Neural cell (in vitro differentiated cells): ENCODE results near the gene S100A13. TPM values are rescaled to one million over a fixed set of nuclear protein-coding genes. Genes with fewer than 3 reads are reported as not detected.

ENCODE experiments used
- H2AFZ ChIP-seq: fragments of 200-600, 300-800 bp; sonication (generic), shearing (Covaris generic); 2 replicates; pipeline ENCODE4 v1.6.0; 2014; ENCODE audit warnings: low read depth, mild to moderate bottlenecking, antibody characterized with exemption, low read length, moderate library complexity
- H3F3A ChIP-seq: fragments of 200-600 bp; shearing (Covaris generic); 2 replicates; pipeline ENCODE4 v1.6.1; 2016; ENCODE audit warnings: mild to moderate bottlenecking, moderate library complexity, mixed read lengths, antibody characterized with exemption, low read length; ENCODE audit not compliant: insufficient read depth, poor library complexity, severe bottlenecking
- H3K27ac ChIP-seq: fragments of 200-600, 300-800 bp; sonication (generic), shearing (Covaris generic); 2 replicates; pipeline ENCODE4 v1.5.1; 2014; ENCODE audit warnings: mild to moderate bottlenecking, low read length, moderate library complexity
- H3K27me3 ChIP-seq: fragments of 300-800, 200-600 bp; sonication (generic), shearing (Covaris generic); 2 replicates; pipeline ENCODE4 v1.6.0; 2014; ENCODE audit warnings: mild to moderate bottlenecking, low read depth, low read length, moderate library complexity; ENCODE audit not compliant: insufficient read depth
- H3K36me3 ChIP-seq: fragments of 300-800, 200-600 bp; sonication (generic), shearing (Covaris generic); 2 replicates; pipeline ENCODE4 v1.5.1; 2014; ENCODE audit warnings: mild to moderate bottlenecking, antibody characterized with exemption, low read length, moderate library complexity; ENCODE audit not compliant: insufficient read depth
- H3K4me2 ChIP-seq: fragments of 300-800, 200-600 bp; sonication (generic), shearing (Covaris generic); 2 replicates; pipeline ENCODE4 v1.6.0; 2014; ENCODE audit warnings: mild to moderate bottlenecking, low read length
- H3K4me3 ChIP-seq: fragments of 300-800, 200-600 bp; sonication (generic), shearing (Covaris generic); 2 replicates; pipeline ENCODE4 v1.5.1; 2014; ENCODE audit warnings: mild to moderate bottlenecking, low read length, moderate library complexity
- H3K79me2 ChIP-seq: fragments of 200-600 bp; shearing (Covaris generic); replicated peaks from 2 replicates; pipeline ENCODE4 v1.6.0; 2014; ENCODE audit warnings: mild to moderate bottlenecking, low read length, moderate library complexity; ENCODE audit not compliant: insufficient read depth
- H3K9ac ChIP-seq: fragments of 300-800, 200-600 bp; sonication (generic), shearing (Covaris generic); 2 replicates; pipeline ENCODE4 v1.6.1; 2016; ENCODE audit warnings: mild to moderate bottlenecking, low read length, mixed read lengths
- H3K9me2 ChIP-seq: fragments of 200-600 bp; shearing (Covaris generic); 2 replicates; pipeline ENCODE4 v1.6.1; 2016; ENCODE audit warnings: mild to moderate bottlenecking, low read length, mixed read lengths; ENCODE audit not compliant: insufficient read depth
- H3K9me3 ChIP-seq: fragments of 200-600, 300-800 bp; sonication (generic), shearing (Covaris generic); 2 replicates; pipeline ENCODE4 v1.6.1; 2016; ENCODE audit warnings: mild to moderate bottlenecking, mixed run types, low read length, moderate library complexity, mixed read lengths
- H4K20me1 ChIP-seq: fragments of 200-600 bp; shearing (Covaris generic); 2 replicates; pipeline ENCODE4 v1.6.1; 2016; ENCODE audit warnings: mild to moderate bottlenecking, mixed run types; ENCODE audit not compliant: insufficient read depth
- CTCF ChIP-seq: fragments of 450-650 bp; IDR thresholded peaks from 2 replicates; pipeline ENCODE4 v1.5.1; 2014; ENCODE audit warnings: antibody characterized with exemption, mild to moderate bottlenecking, moderate library complexity; ENCODE audit not compliant: poor library complexity, severe bottlenecking
- EP300 ChIP-seq: fragments of 450-650 bp; conservative IDR thresholded peaks from 2 replicates; pipeline ENCODE4 v1.6.1; 2014; ENCODE audit warnings: antibody characterized with exemption, mild to moderate bottlenecking, moderate library complexity; ENCODE audit not compliant: poor library complexity, severe bottlenecking
- EZH2 ChIP-seq: fragments of 200-600, 300-800 bp; shearing (Covaris generic), sonication (generic); IDR thresholded peaks from 2 replicates; pipeline ENCODE4 v1.6.1; 2014; ENCODE audit warnings: antibody characterized with exemption, low read length, borderline replicate concordance, mild to moderate bottlenecking; ENCODE audit not compliant: insufficient read depth, poor library complexity, severe bottlenecking
- MXI1 ChIP-seq: fragments of 450-650 bp; conservative IDR thresholded peaks from 2 replicates; pipeline ENCODE4 v1.6.1; 2014; ENCODE audit warnings: antibody characterized with exemption, mild to moderate bottlenecking; ENCODE audit not compliant: poor library complexity, severe bottlenecking
- POLR2AphosphoS5 ChIP-seq: IDR thresholded peaks from 2 replicates; pipeline ENCODE4 v1.6.1; 2012
- RAD21 ChIP-seq: fragments of 450-650 bp; conservative IDR thresholded peaks from 2 replicates; pipeline ENCODE4 v1.6.1; 2014; ENCODE audit warnings: antibody characterized with exemption, mild to moderate bottlenecking, moderate library complexity
- REST ChIP-seq: IDR thresholded peaks from 2 replicates; pipeline ENCODE4 v1.6.1; 2012; ENCODE audit warnings: borderline replicate concordance
- SMC3 ChIP-seq: fragments of 450-650 bp; conservative IDR thresholded peaks from 2 replicates; pipeline ENCODE4 v1.6.1; 2014; ENCODE audit warnings: antibody characterized with exemption, mild to moderate bottlenecking, moderate library complexity; ENCODE audit not compliant: poor library complexity
- TAF1 ChIP-seq: IDR thresholded peaks from 2 replicates; pipeline ENCODE4 v1.6.1; 2012; ENCODE audit warnings: low read depth
- polyA plus RNA-seq: library from polyadenylated mRNA; depleted of rRNA; stranded (reverse); fragments of >200 nt; gene quantifications from 2 replicates; pipeline ENCODE4 v1.2.3, GENCODE V29; 2014

S100A13 gene
- polyA plus RNA-seq, 1 donor from 2014 or later: 2.1 TPM

- no peak overlapping the region for H3K4me2 ChIP-seq
- no peak overlapping the region for H3K9ac ChIP-seq
- H3K4me3 ChIP-seq: no peak overlapping the region
- H2AFZ ChIP-seq: no peak overlapping the region
- H3K27me3 ChIP-seq: no peaks in the 10 kb centered on the region
- H3K36me3 ChIP-seq: peaks cover 11% of the 10 kb centered on the region
- no peaks in the 10 kb centered on the region for H3K9me2 ChIP-seq
- H3K27ac ChIP-seq: no peak overlapping the region
- H4K20me1 ChIP-seq: no peaks in the 10 kb centered on the region
- H3K79me2 ChIP-seq: peaks cover 36% of the 10 kb centered on the region
- H3F3A ChIP-seq: no peaks in the 10 kb centered on the region
- no peaks in the 10 kb centered on the region for H3K9me3 ChIP-seq
- TF ChIP-seq RAD21 (no peak), TAF1 (no peak), CTCF (no peak)
Observed at GRCh38 chr1:153638261-153638660, 11.0 kb upstream of the S100A13 start.

GRCh38 chr1:153636312-153636711 is 9.0 kb upstream of the S100A13 start:
- no peaks in the 10 kb centered on the region for H3K9me3 ChIP-seq
- H3K4me3 ChIP-seq: peak overlapping the region; percentile 79
- H3K79me2 ChIP-seq: peaks cover 36% of the 10 kb centered on the region
- H3F3A ChIP-seq: no peaks in the 10 kb centered on the region
- H3K4me2 ChIP-seq: no peak overlapping the region
- H2AFZ ChIP-seq: no peak overlapping the region
- no peaks in the 10 kb centered on the region for H3K27me3 ChIP-seq
- no peaks in the 10 kb centered on the region for H4K20me1 ChIP-seq
- H3K36me3 ChIP-seq: peaks cover 11% of the 10 kb centered on the region
- no peak overlapping the region for H3K9ac ChIP-seq
- no peak overlapping the region for H3K27ac ChIP-seq
- TF ChIP-seq EP300: no peak
- no peak for TF ChIP-seq MXI1
- TF ChIP-seq POLR2AphosphoS5: no peak
- no peak for TF ChIP-seq TAF1
- no peak for TF ChIP-seq SMC3
- no peak for TF ChIP-seq EZH2
- no peak for TF ChIP-seq RAD21
- no peak for TF ChIP-seq CTCF
- no peak for TF ChIP-seq REST
- H3K9me2 ChIP-seq: no peaks in the 10 kb centered on the region
